ENCODE results near the gene CPNE5.

The CPNE5 gene

GRCh38 chr6:36787210-36787609 is 52.0 kb downstream of the CPNE5 start:
- no peak for FAIRE-seq

GRCh38 chr6:36786055-36786675 is 53.1 kb downstream of the CPNE5 start:
- no peak for FAIRE-seq

- FAIRE-seq, result no peak
Observed at GRCh38 chr6:36784376-36784636, 54.9 kb downstream of the CPNE5 start.

DNA sequence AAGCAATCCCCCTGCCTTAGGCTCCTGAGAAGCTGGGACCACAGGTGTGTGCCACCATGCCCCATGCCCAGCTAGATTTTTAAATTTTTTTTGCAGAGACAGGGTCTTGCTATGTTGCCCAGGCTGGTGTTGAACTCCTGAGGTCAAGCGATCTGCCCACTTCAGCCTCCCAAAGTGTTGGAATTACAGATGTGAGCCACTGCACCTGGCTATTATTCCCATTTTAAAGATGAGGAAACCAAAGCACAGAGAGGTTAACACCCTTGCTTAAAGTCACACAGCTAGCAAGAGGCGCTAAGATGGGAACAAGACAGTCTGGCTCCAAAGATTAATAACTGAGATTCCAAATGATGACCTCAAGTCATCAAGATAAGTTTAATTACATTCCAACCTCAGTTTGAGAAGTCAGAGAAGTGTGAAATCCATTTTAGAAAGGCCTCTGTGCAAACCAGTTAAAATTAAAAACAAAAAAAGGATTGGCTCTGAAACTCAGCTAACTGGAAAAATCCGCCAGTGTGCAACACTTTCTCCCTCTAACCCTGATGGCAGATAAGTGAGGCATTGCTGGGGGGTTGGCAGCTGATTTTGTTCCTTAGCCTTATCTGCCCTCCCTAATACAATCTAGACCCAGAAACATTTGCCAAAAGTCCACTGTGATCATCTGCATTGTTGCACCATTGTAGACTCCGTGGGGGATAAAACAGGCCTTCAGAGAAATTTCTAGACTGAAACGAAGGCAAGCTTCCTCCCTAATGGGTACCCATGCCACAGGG is 55.5 kb downstream of the CPNE5 start:
- FAIRE-seq, result no peak

DNA sequence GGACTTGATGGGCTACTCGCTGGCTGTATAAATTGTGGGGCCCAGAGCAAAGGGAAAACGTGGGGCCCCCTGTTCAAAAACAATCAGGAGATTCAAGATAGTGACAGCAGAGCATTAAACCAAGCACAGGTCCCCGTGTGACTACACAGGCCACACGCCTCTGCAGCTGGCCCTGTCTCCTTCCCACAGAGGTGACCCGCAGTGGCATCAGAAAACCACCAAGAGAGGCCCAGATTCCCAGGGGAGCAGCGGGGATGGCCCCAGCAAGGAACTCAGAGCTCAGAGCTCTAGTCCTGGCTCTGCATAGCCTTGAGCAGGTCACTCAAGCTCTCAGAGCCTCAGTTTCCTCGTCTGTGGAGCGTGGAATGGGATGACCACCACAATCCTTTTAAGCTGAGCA is 57.6 kb downstream of the CPNE5 start:
- FAIRE-seq, result no peak

GRCh38 chr6:36780442-36781177 is 58.6 kb downstream of the CPNE5 start:
- FAIRE-seq, result no peak

DNA sequence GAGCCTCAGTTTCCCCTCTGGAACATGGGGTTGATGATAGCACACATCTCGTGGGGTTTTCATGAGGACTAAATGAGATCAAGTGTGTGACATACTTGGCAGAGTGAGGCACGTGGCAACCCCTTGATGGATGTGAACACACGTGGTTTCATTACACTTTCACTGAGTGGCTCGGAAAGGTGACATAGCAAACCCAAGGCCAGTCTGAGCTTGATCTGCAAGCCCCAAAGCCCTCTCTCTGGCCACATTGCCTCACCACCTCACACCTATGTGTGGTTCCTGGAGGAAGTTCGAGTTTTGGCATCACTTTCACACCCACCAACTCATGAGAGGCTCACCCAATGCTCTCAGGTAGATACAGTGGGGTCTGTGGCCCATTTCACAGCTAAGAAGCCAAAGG is 60.0 kb downstream of the CPNE5 start:
- FAIRE-seq, result no peak

DNA sequence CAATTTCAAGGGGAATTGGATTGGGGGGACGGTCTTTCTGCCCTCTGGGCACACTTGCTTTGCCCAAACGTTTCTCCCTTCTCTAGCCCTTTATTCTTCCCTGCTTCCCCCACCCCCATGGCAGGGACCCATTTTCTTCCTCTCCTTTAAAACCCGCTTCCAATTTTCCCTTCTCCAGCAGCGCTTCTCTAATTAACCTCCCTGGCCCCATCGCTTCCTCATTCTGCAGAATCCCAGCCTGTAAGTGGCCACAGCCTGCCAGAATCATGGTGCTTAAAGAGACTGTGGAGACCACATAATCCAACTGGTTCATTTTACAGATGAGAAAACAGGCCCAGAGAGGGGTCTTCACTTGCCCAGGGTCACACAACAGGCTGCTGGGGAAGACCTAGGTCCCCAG is 61.4 kb downstream of the CPNE5 start:
- no peak for FAIRE-seq

DNA sequence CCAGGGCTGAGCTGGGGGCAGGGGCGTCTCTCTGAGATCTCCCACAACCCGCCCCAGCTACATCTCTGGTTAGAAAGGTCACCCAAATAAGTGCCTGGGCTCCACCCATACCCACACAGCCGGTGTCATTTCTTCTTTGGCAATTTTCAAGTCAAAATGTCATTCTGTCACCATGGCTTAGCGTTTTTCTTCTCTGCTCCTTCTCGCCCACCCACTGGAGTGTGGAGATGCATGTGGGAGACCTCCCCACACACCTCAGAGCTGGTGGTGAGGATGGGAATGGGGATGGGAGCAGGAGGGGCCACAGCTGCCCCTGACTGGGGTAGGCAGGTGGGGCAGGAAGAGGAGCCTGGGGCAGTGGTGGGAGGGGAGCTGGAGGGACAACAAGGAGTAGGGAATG is 63.1 kb downstream of the CPNE5 start:
- FAIRE-seq, result no peak

GRCh38 chr6:36774331-36774730 is 64.9 kb downstream of the CPNE5 start:
- FAIRE-seq, result no peak

- FAIRE-seq, result no peak
Observed at GRCh38 chr6:36772397-36772796, 66.8 kb downstream of the CPNE5 start.

GRCh38 chr6:36771145-36771544 is 68.1 kb downstream of the CPNE5 start:
- no peak for FAIRE-seq

GRCh38 chr6:36769676-36770499 is 69.4 kb downstream of the CPNE5 start:
- FAIRE-seq, result no peak

- no peak for FAIRE-seq
Observed at GRCh38 chr6:36769183-36769675, 70.0 kb downstream of the CPNE5 start.

GRCh38 chr6:36766399-36766945 is 72.8 kb downstream of the CPNE5 start:
- no peak for FAIRE-seq

GRCh38 chr6:36765594-36766398 is 73.4 kb downstream of the CPNE5 start:
- no peak for FAIRE-seq

GRCh38 chr6:36765190-36765589 is 74.1 kb downstream of the CPNE5 start:
- FAIRE-seq, result no peak

- FAIRE-seq, result no peak
Observed at GRCh38 chr6:36762123-36762522, 77.1 kb downstream of the CPNE5 start.

- no peak for FAIRE-seq
Observed at GRCh38 chr6:36760685-36761435, 78.4 kb downstream of the CPNE5 start.

DNA sequence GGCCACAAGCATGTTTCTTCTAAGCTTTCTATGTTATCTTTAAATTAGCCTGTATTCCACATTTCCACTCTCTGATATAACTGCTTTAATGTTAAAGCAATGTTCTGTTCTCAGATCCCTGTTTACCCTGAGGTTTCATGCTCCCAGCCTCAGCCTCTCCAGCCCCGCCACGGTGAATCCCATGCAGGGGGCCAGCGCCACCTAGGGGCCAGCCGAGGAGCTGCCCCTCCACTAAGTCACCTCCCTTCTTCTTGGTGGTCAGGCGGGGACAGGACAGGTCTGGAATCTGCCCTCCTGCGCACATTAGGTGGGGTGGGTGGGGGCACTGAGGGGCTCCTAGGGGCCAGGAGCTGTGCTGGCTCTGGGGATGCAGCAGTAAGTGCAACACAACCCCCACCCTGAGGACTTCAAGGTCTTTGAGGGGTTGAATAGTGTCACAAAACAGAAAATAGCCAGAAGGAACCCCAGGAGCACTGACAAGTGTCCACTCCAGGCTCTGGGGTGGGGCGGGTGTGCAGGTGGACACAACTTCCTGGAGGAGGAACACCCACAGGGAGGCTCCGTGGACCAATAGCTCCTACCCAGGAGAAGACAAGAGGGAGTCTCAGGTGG is 80.0 kb downstream of the CPNE5 start:
- no peak for FAIRE-seq

All from TTC549 (cell line).